Kidney epithelial cell (primary cell): ENCODE results near the gene MAP3K1. TPM values are rescaled to one million over a fixed set of nuclear protein-coding genes. Genes with fewer than 3 reads are reported as not detected.
"Not testable (repeated sequence)": the region's sequence is repeated elsewhere in the genome, so short reads cannot be mapped to it uniquely, and the experiment has no call there.

ENCODE experiments used
- DNase-seq: peaks from one replicate; pipeline ENCODE4 v3.0.0-alpha.2; 2010; ENCODE audit warnings: low read depth
- H3K27me3 ChIP-seq: 2 replicates; pipeline ENCODE4 v1.6.0; 2011; ENCODE audit warnings: low read length; ENCODE audit not compliant: control insufficient read depth, insufficient read depth
- H3K36me3 ChIP-seq: 2 replicates; pipeline ENCODE4 v1.5.1; 2011; ENCODE audit warnings: low read length; ENCODE audit not compliant: control insufficient read depth, insufficient read depth
- H3K4me3 ChIP-seq: 2 replicates; pipeline ENCODE4 v1.5.1; 2011; ENCODE audit warnings: low read depth, mild to moderate bottlenecking, control low read depth, low read length
- total RNA-seq: library from RNA; depleted of rRNA; stranded (reverse); fragments of >200 nt; gene quantifications from 2 replicates; pipeline ENCODE4 v1.2.3, GENCODE V29; 2015
- TF ChIP-seq, protein P1 (sequence below): IDR thresholded peaks from 2 replicates; pipeline ENCODE4 v1.5.1; 2011; ENCODE audit warnings: mild to moderate bottlenecking, moderate library complexity, low read length, control low read depth, inconsistent platforms; ENCODE audit not compliant: insufficient read depth, poor library complexity, severe bottlenecking

Gene MAP3K1
- 21.3 and 21.4 TPM in 2 replicates for total RNA-seq

DNA sequence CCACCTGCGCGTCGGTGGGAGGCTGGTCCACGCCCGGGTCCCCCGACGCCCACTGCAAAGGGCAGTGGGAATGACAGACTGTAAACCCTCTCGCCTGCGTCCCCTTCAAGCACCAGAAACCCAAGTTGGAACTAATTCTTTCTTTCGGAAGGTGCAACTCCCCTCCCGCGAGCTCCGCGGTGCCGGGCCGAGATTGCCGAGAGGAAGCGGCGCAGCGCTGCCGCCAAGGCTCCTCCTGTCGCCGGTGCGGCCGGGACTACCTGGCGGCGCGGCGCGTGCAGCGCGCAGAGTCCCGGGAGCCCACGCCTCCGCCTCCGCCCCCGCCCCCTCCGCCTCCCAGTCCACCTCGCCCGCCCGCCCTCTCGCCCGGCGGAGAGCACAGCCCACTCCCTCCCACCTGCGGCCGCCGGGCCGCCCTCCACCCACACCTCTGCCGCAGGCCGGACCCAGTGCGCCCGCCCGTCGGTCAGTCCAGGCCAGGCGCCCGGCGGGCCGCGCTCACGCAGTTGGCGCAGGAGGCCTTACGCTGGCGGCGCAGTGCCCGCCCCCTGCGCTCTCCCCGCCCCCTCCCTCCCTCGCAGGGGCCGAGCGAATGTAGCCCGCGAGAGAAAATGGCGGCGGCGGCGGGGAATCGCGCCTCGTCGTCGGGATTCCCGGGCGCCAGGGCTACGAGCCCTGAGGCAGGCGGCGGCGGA lies at the start of gene MAP3K1:
Gene MAP3K1 (plus strand): TSS at position 587 of the 695 bp plus-strand sequence. CDS start 25 bp downstream, at position 612.
- peak within 1 kb of the TSS; percentile 93 for H3K4me3 ChIP-seq
- no peak for DNase-seq
- H3K36me3 ChIP-seq: no peaks in the 10 kb centered on the region
- TF ChIP-seq, protein P1, sequence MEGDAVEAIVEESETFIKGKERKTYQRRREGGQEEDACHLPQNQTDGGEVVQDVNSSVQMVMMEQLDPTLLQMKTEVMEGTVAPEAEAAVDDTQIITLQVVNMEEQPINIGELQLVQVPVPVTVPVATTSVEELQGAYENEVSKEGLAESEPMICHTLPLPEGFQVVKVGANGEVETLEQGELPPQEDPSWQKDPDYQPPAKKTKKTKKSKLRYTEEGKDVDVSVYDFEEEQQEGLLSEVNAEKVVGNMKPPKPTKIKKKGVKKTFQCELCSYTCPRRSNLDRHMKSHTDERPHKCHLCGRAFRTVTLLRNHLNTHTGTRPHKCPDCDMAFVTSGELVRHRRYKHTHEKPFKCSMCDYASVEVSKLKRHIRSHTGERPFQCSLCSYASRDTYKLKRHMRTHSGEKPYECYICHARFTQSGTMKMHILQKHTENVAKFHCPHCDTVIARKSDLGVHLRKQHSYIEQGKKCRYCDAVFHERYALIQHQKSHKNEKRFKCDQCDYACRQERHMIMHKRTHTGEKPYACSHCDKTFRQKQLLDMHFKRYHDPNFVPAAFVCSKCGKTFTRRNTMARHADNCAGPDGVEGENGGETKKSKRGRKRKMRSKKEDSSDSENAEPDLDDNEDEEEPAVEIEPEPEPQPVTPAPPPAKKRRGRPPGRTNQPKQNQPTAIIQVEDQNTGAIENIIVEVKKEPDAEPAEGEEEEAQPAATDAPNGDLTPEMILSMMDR: peak; percentile 21
- no peaks in the 10 kb centered on the region for H3K27me3 ChIP-seq

DNA sequence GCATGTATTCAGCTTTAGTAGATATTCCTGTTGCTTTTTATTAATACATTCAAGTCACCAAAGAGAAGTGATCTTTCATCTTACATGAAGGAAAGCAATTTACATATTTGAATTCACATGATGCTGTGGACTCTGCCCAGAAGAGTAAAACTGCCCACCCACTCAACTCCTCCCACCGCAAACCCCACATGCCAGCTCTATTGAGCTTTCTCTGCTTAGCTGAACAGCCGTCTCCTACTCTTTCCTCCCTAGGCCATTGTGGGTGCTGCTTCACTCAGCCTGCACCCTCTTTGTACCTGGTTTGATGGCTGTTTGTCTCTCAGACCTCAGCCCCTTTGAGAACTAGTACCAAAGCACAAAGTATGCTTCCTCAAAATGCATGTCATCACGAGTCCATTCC lies 48.4 kb upstream of the MAP3K1 start:
- TF ChIP-seq, protein P1: no peak
- no peak for DNase-seq
- Histone ChIP-seq H3K27me3 (no peaks in the 10 kb centered on the region), H3K4me3 (no peak overlapping the region), H3K36me3 (no peaks in the 10 kb centered on the region)

DNA sequence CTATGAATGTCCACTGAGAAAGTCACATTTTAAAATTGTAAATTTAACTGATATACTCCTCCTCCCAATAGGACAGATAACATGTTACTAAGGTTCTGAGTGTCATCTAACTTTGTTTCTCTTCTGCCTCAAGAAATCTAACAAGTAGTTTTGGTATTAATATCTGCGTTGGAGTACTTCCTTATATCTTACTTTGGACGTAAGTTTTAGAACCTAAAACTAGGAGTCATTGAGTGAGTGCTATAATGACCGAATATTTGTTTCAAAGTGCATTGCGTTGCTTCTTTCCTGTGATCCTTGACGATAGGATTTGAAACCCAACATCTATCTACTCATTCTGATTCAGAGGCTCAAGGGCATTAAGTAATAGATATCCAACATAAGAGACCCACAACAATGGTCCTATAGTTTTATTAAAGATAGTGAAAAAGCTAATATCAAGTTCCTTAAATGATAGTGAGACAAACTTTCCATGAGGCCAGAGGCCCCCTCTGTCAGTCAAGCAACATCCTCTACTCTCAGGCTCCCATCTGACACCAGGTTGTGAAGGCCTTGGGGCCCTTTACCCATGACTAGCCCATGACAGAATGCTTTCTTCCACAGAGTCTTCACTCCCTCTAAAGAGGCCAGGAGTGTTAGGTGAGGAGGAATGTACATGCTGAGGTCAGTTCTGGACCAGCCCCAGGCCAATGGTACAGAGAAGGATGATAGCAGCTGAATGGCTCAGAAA lies 45.3 kb upstream of the MAP3K1 start:
- no peak overlapping the region for H3K4me3 ChIP-seq
- no peaks in the 10 kb centered on the region for H3K36me3 ChIP-seq
- no peak for DNase-seq
- TF ChIP-seq, protein P1: no peak
- H3K27me3 ChIP-seq: no peaks in the 10 kb centered on the region

DNA sequence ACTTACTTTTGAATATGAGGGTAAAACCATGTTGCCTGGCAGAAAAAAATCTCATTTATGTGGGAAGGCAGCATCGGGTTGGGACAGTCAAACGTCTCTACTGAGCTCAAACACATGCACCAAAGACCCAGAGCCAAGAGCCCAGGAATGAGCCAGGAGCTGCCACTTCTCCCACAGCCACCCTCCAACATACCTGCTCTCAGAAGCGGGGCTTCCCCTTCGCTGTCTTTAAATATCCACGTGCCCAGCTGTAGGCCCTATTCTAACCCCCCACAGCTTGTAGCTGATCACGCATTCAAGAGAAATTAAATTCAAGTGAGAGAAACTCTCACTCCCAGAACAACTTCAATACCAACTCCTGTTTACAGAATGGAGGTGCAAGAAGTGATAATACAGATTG lies 42.6 kb upstream of the MAP3K1 start:
- TF ChIP-seq, protein P1: no peak
- no peak for DNase-seq
- no peaks in the 10 kb centered on the region for H3K27me3 ChIP-seq
- no peak overlapping the region for H3K4me3 ChIP-seq
- H3K36me3 ChIP-seq: no peaks in the 10 kb centered on the region

DNA sequence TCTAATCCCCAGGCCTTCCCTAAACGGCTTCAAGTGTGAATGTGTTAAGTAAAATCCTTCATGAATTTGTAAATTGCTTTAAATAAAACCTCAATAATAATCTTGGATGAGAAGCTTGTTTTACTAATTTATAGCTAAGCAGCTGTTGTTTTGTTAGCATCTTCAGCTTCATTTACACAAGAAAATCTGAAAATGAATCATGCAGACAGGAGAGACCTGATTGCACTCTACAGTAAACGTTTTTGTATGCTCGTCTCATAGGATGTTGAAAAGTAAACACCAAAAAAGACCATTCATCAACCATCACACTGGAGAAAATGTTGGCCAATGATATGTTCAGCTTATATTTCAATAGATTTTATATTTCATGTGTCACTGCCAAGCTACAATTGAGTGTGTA lies 40.4 kb upstream of the MAP3K1 start:
- no peaks in the 10 kb centered on the region for H3K27me3 ChIP-seq
- no peaks in the 10 kb centered on the region for H3K36me3 ChIP-seq
- TF ChIP-seq, protein P1: no peak
- H3K4me3 ChIP-seq: no peak overlapping the region
- no peak for DNase-seq

DNA sequence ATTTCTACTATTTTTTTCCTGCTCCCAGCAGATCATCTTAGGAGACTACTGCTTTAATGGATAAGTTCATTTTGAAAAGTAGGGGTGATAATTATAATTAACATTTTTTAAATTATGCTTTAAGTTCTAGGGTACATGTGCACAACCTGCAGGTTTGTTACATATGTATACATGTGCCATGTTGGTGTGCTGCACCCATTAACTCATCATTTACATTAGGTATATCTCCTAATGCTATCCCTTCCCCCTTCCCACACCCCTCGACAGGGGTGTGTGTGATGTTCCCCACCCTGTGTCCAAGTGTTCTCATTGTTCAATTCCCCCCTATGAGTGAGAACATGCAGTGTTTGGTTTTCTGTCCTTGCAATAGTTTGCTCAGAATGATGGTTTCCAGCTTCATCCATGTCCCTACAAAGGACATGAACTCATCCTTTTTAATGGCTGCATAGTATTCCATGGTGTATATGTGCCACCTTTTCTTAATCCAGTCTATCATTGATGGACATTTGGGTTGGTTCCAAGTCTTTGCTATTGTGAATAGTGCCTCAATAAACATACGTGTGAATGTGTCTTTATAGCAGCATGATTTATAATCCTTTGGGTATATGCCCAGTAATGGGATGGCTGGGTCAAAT lies 39.0 kb upstream of the MAP3K1 start:
- H3K4me3 ChIP-seq, DNase-seq, H3K36me3 ChIP-seq, H3K27me3 ChIP-seq: not testable (repeated sequence)
